Esophagus (tissue), 2 donors: ENCODE measurements around the gene CYTIP. TPM values are rescaled to one million over a fixed set of nuclear protein-coding genes. Genes with fewer than 3 reads are reported as not detected.
A peak's percentile ranks its signal among the peaks of the same experiment; 100 is the strongest.

ENCODE experiments used
- H3K27ac ChIP-seq, 2 donors: one replicate each; pipeline ENCODE4 v1.5.1; 2013; ENCODE audit warnings: low read depth in 2 of 2, mild to moderate bottlenecking in 2 of 2, inconsistent platforms in 1 of 2, low read length in 1 of 2, moderate library complexity in 1 of 2
- H3K27me3 ChIP-seq, 2 donors: one replicate each; pipeline ENCODE4 v1.6.1; 2013; ENCODE audit warnings: low read length in 2 of 2, control low read depth in 1 of 2, mild to moderate bottlenecking in 1 of 2; ENCODE audit not compliant: insufficient read depth in 2 of 2, control insufficient read depth in 1 of 2
- H3K36me3 ChIP-seq, 2 donors: one replicate each; pipeline ENCODE4 v1.6.1; 2013; ENCODE audit warnings: low read length in 1 of 2; ENCODE audit not compliant: control insufficient read depth in 2 of 2, insufficient read depth in 2 of 2
- H3K4me1 ChIP-seq, 2 donors: one replicate each; pipeline ENCODE4 v1.6.1; 2013; ENCODE audit warnings: low read length in 1 of 2; ENCODE audit not compliant: control insufficient read depth in 2 of 2, insufficient read depth in 2 of 2
- H3K4me3 ChIP-seq, 2 donors: one replicate each; pipeline ENCODE4 v1.5.1; 2013; ENCODE audit warnings: low read length in 2 of 2, mild to moderate bottlenecking in 2 of 2, low read depth in 1 of 2, moderate library complexity in 1 of 2
- H3K9me3 ChIP-seq, 2 donors: one replicate each; pipeline ENCODE4 v1.6.1; 2013; ENCODE audit warnings: mild to moderate bottlenecking in 2 of 2, low read depth in 1 of 2, low read length in 1 of 2, moderate library complexity in 1 of 2; ENCODE audit not compliant: control insufficient read depth in 2 of 2, insufficient read depth in 1 of 2
- WGBS, 2 donors: extraction: QIAGEN DNeasy Blood & Tissue Kit; methylation state at CpG; one replicate each; pipeline ENCODE4 v1.1.7; 2013; 5-methylcytosine and 5-hydroxymethylcytosine counted together
- polyA plus RNA-seq, 2 donors: library from polyadenylated mRNA; stranded (reverse); fragments of 200-250 nt; gene quantifications; one replicate each; pipeline ENCODE4 v1.2.3, GENCODE V29; 2013
- donor health status: healthy with polysubstance abuse.
- donor health status: Bipolar disorder and iron deficiency.

The CYTIP gene
- polyA plus RNA-seq: 1 to 10 TPM; 1.4 to 1.6 TPM

- no peaks in the 10 kb centered on the region for H3K4me1 ChIP-seq
- no peaks in the 10 kb centered on the region for H3K36me3 ChIP-seq
- H3K4me3 ChIP-seq: peak within 1 kb of the TSS; percentile 13 to 42
- H3K9me3 ChIP-seq: no peaks in the 10 kb centered on the region
- peak within 1 kb of the TSS; percentile 31 to 58 for H3K27ac ChIP-seq
- no peaks in the 10 kb centered on the region for H3K27me3 ChIP-seq
- 74 to 80% methylated on average over 13 of the region's 13 CpGs for WGBS, 2 donors
These were observed at the start of gene CYTIP for GRCh38 chr2:157443795-157444640. CYTIP (minus strand) TSS chr2:157444089; CDS start chr2:157444020, 69 bp downstream.

- Histone ChIP-seq H3K27me3 (no peaks in the 10 kb centered on the region), H3K4me1 (no peaks in the 10 kb centered on the region), H3K36me3 (no peaks in the 10 kb centered on the region), H3K4me3 (no peak overlapping the region), H3K27ac (no peak overlapping the region), H3K9me3 (no peaks in the 10 kb centered on the region)
- 14 to 22% methylated on average over 5 of the region's 5 CpGs for WGBS, 2 donors
These were observed 48.4 kb upstream of the CYTIP start for GRCh38 chr2:157492189-157492773.

- Histone ChIP-seq H3K27ac (no peak overlapping the region), H3K4me1 (no peaks in the 10 kb centered on the region), H3K27me3 (no peaks in the 10 kb centered on the region), H3K36me3 (no peaks in the 10 kb centered on the region), H3K4me3 (no peak overlapping the region), H3K9me3 (no peaks in the 10 kb centered on the region)
- 65 to 68% methylated on average over 1 of the region's 1 CpG for WGBS, 2 donors
These were observed 46.1 kb upstream of the CYTIP start for GRCh38 chr2:157489983-157490382.

GRCh38 chr2:157488877-157489276 lies 45.0 kb upstream of the CYTIP start:
- no peaks in the 10 kb centered on the region for H3K36me3 ChIP-seq
- no peaks in the 10 kb centered on the region for H3K27me3 ChIP-seq
- WGBS, 2 donors: 49 to 54% methylated on average over 3 of the region's 3 CpGs
- H3K4me1 ChIP-seq: no peaks in the 10 kb centered on the region
- no peaks in the 10 kb centered on the region for H3K9me3 ChIP-seq
- H3K27ac ChIP-seq: no peak overlapping the region
- no peak overlapping the region for H3K4me3 ChIP-seq

- Histone ChIP-seq H3K36me3 (no peaks in the 10 kb centered on the region), H3K9me3 (no peaks in the 10 kb centered on the region), H3K27ac (no peak overlapping the region), H3K4me1 (no peaks in the 10 kb centered on the region), H3K4me3 (no peak overlapping the region), H3K27me3 (no peaks in the 10 kb centered on the region)
- 67 to 68% methylated on average over 3 of the region's 3 CpGs for WGBS, 2 donors
These were observed 43.9 kb upstream of the CYTIP start for GRCh38 chr2:157487747-157488146.

GRCh38 chr2:157487271-157487610 lies 43.4 kb upstream of the CYTIP start:
- Histone ChIP-seq H3K4me3 (no peak overlapping the region), H3K27ac (no peak overlapping the region), H3K36me3 (no peaks in the 10 kb centered on the region), H3K27me3 (no peaks in the 10 kb centered on the region), H3K4me1 (no peaks in the 10 kb centered on the region), H3K9me3 (no peaks in the 10 kb centered on the region)
- WGBS, 2 donors: 71 to 76% methylated on average over 1 of the region's 1 CpG

GRCh38 chr2:157486596-157487270 lies 42.8 kb upstream of the CYTIP start:
- H3K27me3 ChIP-seq: no peaks in the 10 kb centered on the region
- no peaks in the 10 kb centered on the region for H3K4me1 ChIP-seq
- H3K27ac ChIP-seq: no peak overlapping the region
- WGBS, 2 donors: 60 to 78% methylated on average over 4 of the region's 4 CpGs
- H3K9me3 ChIP-seq: no peaks in the 10 kb centered on the region
- H3K4me3 ChIP-seq: no peak overlapping the region
- H3K36me3 ChIP-seq: no peaks in the 10 kb centered on the region

- no peaks in the 10 kb centered on the region for H3K36me3 ChIP-seq
- H3K27me3 ChIP-seq: no peaks in the 10 kb centered on the region
- H3K27ac ChIP-seq: no peak overlapping the region
- WGBS, 2 donors: 63 to 70% methylated on average over 3 of the region's 3 CpGs
- no peak overlapping the region for H3K4me3 ChIP-seq
- H3K9me3 ChIP-seq: no peaks in the 10 kb centered on the region
- H3K4me1 ChIP-seq: no peaks in the 10 kb centered on the region
These were observed 36.5 kb upstream of the CYTIP start for GRCh38 chr2:157480182-157480961.
